Sigmoid colon (tissue), 7 donors: ENCODE results near the gene RAF1. TPM values are rescaled to one million over a fixed set of nuclear protein-coding genes. Genes with fewer than 3 reads are reported as not detected.
"Not testable (repeated sequence)": the region's sequence is repeated elsewhere in the genome, so short reads cannot be mapped to it uniquely, and the experiment has no call there.

Experiments
- DNase-seq: peaks from one replicate; pipeline ENCODE4 v3.0.0-alpha.2; 2019
- H3K27ac ChIP-seq, 4 donors: fragments of 200-600 bp; sonication (generic); one replicate each; pipeline ENCODE4 v1.5.1; 2016 to 2019; ENCODE audit warnings: mild to moderate bottlenecking in 1 of 4
- H3K27me3 ChIP-seq, 3 donors: fragments of 200-600 bp; sonication (generic); one replicate each; pipeline ENCODE4 v1.5.1; 2019; ENCODE audit warnings: mild to moderate bottlenecking in 1 of 3
- H3K36me3 ChIP-seq, 4 donors: fragments of 200-600 bp; sonication (generic); one replicate each; pipeline ENCODE4 v1.5.1; 2016 to 2019
- H3K4me1 ChIP-seq, 4 donors: fragments of 200-600 bp; sonication (generic); one replicate each; pipeline ENCODE4 v1.5.1; 2017 to 2019
- H3K4me3 ChIP-seq, 4 donors: fragments of 200-600 bp; sonication (generic); one replicate each; pipeline ENCODE4 v1.5.1; 2017 to 2019; ENCODE audit warnings: mild to moderate bottlenecking in 2 of 4, moderate library complexity in 1 of 4
- H3K9me3 ChIP-seq, 4 donors: fragments of 200-600 bp in 3 of 4; sonication (generic) in 3 of 4; one replicate each; pipeline versions ENCODE4 v1.5.1 to v1.6.1; 2013 to 2019
- EP300 ChIP-seq, 4 donors: sonication (generic); formaldehyde crosslinking; IDR thresholded peaks; one replicate each; pipeline ENCODE4 v1.6.1; 2017; ENCODE audit warnings: antibody characterized with exemption in 4 of 4
- POLR2A ChIP-seq, 2 donors: fragments of 450-650 bp; IDR thresholded peaks; one replicate each; pipeline ENCODE4 v1.6.1; 2016; ENCODE audit warnings: antibody characterized with exemption in 2 of 2, mild to moderate bottlenecking in 2 of 2, moderate library complexity in 2 of 2
- POLR2AphosphoS5 ChIP-seq, 4 donors: sonication (generic); formaldehyde crosslinking; IDR thresholded peaks; one replicate each; pipeline ENCODE4 v1.6.1; 2017; ENCODE audit warnings: antibody characterized with exemption in 4 of 4
- WGBS, 2 donors: extraction: QIAGEN DNeasy Blood & Tissue Kit; methylation state at CpG; one replicate each; pipeline ENCODE4 v1.1.7; 2013; 5-methylcytosine and 5-hydroxymethylcytosine counted together
- intact Hi-C: fragments of 100-400 bp; cut with DNase I; formaldehyde crosslinking; loops from one replicate; pipeline ENCODE4 v1.15.1; 2023
- polyA plus RNA-seq, 3 donors: library from polyadenylated mRNA; stranded (reverse); fragments of 200-250 nt; gene quantifications; one replicate each; pipeline ENCODE4 v1.2.3, GENCODE V29; 2013
- total RNA-seq, 4 donors: library from RNA; depleted of rRNA; stranded (reverse); fragments of >200 nt; gene quantifications; one replicate each; pipeline ENCODE4 v1.1.0, GENCODE V29; 2016
- TF ChIP-seq, protein P1 (sequence below), 4 experiments: fragments of 450-650 bp in 3 of 4; fragments of 200-600 bp in 1 of 4; IDR thresholded peaks; one replicate each; pipeline ENCODE4 v1.5.1; 2016 to 2019; ENCODE audit warnings: antibody characterized with exemption in 4 of 4, mild to moderate bottlenecking in 3 of 4, moderate library complexity in 2 of 4
- donor health status: healthy with polysubstance abuse.
- donor health status: Bipolar disorder and iron deficiency.
- donor health status: healthy.

The RAF1 gene
- total and polyA plus RNA-seq, 7 donors = 45.0 to 101 (median 83.8) TPM

DNA sequence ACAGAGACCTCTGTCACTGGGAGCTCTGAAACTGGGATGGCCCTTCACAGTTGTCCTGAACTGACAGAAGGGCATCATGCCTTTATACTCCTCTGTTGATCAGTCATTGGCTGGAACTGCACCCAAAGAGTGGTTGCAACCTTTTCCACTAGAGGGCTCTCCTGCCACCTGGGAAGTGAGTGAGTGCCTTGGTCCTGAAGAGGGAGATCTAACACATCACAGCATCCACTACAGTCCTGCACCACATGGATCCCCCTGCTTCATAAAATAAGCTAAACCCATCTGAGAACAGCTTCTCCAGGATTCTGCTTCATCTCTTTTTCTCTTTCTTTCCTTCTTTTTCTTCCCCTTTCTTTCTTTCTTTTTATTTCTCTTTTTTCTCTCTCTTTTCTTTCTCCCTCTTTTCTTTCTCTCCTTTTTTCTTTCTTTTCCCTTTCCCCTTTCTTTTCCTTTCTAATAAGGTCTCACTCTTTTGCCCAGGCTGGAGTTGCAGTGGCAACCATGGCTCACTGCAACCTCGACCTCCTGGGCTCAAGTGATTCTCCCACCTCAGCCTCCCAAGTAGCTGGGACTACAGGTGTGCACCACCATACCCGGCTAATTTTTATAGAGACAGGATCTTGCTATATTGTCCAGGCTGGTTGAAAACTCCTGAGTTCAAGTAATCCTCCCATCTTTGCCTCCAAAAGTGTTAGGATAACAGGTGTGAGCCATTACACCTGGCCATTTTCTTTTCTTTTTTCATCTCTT is 42.8 kb upstream of the RAF1 start:
- H3K27me3 ChIP-seq = no peaks in the 10 kb centered on the region
- WGBS, 2 donors = 80 to 90% methylated on average over 2 of the region's 2 CpGs
- intact Hi-C loops = no loop called here
- no peaks in the 10 kb centered on the region for H3K4me1 ChIP-seq
- no peak for TF ChIP-seq EP300 (IDR thresholded peaks at IDR 0.05)
- TF ChIP-seq, protein P1, sequence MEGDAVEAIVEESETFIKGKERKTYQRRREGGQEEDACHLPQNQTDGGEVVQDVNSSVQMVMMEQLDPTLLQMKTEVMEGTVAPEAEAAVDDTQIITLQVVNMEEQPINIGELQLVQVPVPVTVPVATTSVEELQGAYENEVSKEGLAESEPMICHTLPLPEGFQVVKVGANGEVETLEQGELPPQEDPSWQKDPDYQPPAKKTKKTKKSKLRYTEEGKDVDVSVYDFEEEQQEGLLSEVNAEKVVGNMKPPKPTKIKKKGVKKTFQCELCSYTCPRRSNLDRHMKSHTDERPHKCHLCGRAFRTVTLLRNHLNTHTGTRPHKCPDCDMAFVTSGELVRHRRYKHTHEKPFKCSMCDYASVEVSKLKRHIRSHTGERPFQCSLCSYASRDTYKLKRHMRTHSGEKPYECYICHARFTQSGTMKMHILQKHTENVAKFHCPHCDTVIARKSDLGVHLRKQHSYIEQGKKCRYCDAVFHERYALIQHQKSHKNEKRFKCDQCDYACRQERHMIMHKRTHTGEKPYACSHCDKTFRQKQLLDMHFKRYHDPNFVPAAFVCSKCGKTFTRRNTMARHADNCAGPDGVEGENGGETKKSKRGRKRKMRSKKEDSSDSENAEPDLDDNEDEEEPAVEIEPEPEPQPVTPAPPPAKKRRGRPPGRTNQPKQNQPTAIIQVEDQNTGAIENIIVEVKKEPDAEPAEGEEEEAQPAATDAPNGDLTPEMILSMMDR (IDR thresholded peaks at IDR 0.05) = peak in 3 of 4 experiments; percentile 19 to 54 (median 39)
- no peak for TF ChIP-seq POLR2AphosphoS5 (IDR thresholded peaks at IDR 0.05)
- TF ChIP-seq POLR2A (IDR thresholded peaks at IDR 0.05) = no peak
- H3K27ac ChIP-seq = no peak overlapping the region
- H3K36me3 ChIP-seq = no peaks in the 10 kb centered on the region
- H3K9me3 ChIP-seq = no peaks in the 10 kb centered on the region
- DNase-seq = no peak
- no peak overlapping the region for H3K4me3 ChIP-seq

DNA sequence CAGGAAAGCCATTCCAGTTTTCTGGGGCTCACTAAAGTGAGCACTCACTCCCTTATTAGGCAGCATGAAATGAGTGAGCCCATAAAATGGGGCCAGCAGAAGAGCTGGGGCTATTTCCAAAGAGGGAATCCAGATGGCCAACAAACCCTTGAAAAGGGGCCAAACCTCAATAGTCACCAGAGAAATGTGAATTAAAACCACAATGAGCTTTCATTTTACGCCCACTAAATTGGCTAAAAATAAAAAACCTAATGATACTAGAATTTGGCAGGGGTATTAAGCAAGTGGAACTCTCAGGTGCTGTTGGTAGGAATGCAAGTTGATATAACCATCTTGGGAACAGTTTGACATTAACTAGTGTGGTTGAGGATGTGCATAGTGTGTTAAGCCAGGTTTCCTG is 42.1 kb upstream of the RAF1 start:
- Histone ChIP-seq H3K27ac (no peak overlapping the region), H3K27me3 (no peaks in the 10 kb centered on the region), H3K4me1 (no peaks in the 10 kb centered on the region), H3K9me3 (no peaks in the 10 kb centered on the region), H3K36me3 (no peaks in the 10 kb centered on the region), H3K4me3 (no peak overlapping the region)
- TF ChIP-seq, protein P1 (IDR thresholded peaks at IDR 0.05) = no peak
- TF ChIP-seq EP300 (IDR thresholded peaks at IDR 0.05) (no peak), POLR2AphosphoS5 (IDR thresholded peaks at IDR 0.05) (no peak), POLR2A (IDR thresholded peaks at IDR 0.05) (no peak)
- 77 to 96% methylated on average over 1 of the region's 1 CpG for WGBS, 2 donors
- intact Hi-C loops = no loop called here
- no peak for DNase-seq

DNA sequence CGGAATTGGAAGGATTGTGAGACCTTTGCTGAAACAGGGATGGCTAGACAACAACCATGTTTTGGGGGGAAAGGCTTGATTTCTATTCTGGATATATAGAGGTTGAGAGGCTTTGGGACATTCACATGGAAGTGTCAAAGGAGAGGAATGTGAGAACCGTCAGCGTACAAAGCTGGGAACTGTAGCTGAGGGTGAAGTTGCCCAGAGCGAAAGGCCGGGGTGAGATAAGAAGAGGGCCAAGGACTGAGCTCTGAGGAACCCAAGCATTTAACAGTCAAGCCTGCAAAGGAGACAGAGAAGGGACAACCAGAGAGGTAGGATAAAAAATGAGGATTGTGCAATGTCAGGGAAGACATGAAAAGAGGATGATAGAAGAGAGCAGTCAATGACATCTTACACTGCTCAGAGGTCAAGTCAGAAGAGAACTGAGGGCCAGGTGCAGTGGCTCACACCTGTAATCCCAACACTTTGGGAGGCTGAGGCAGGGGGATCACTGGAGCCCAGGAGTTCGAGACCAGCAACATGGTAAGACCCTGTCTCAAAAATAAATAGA is 41.5 kb upstream of the RAF1 start:
- H3K27ac ChIP-seq = no peak overlapping the region
- no peaks in the 10 kb centered on the region for H3K27me3 ChIP-seq
- no peaks in the 10 kb centered on the region for H3K36me3 ChIP-seq
- no peak for DNase-seq
- no peaks in the 10 kb centered on the region for H3K4me1 ChIP-seq
- 95 to 96% methylated on average over 6 of the region's 6 CpGs for WGBS, 2 donors
- no peak overlapping the region for H3K4me3 ChIP-seq
- H3K9me3 ChIP-seq = no peaks in the 10 kb centered on the region
- intact Hi-C loops = no loop called here
- TF ChIP-seq, protein P1 (IDR thresholded peaks at IDR 0.05) = no peak
- no peak for TF ChIP-seq POLR2AphosphoS5 (IDR thresholded peaks at IDR 0.05)

DNA sequence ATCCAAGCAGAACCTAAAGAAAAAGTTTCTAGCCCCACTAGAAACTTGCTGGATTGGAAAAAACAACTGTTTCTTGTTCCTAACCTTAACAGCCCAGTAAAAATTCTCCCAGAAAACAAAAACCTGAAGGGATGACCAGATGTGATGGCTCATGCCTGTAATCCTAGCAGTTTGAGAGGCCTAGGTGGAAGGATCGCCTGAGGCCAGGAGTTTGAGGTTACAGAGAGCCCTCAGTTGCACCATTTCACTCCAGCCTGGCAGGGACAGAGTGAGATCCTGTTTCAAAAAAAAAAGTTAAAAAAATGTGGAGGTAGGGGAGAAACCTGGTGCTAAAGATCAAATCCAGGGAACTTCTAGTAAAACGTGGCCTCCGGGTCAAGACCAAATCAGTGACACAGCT is 38.6 kb upstream of the RAF1 start:
- H3K27me3 ChIP-seq = no peaks in the 10 kb centered on the region
- no peak overlapping the region for H3K27ac ChIP-seq
- intact Hi-C loops = no loop called here
- no peaks in the 10 kb centered on the region for H3K36me3 ChIP-seq
- no peak for DNase-seq
- H3K4me3 ChIP-seq = no peak overlapping the region
- WGBS, 2 donors = 89 to 92% methylated on average over 3 of the region's 3 CpGs
- no peaks in the 10 kb centered on the region for H3K9me3 ChIP-seq
- TF ChIP-seq, protein P1 (IDR thresholded peaks at IDR 0.05) = no peak
- no peak for TF ChIP-seq EP300 (IDR thresholded peaks at IDR 0.05)
- TF ChIP-seq POLR2AphosphoS5 (IDR thresholded peaks at IDR 0.05) = no peak
- no peak for TF ChIP-seq POLR2A (IDR thresholded peaks at IDR 0.05)
- H3K4me1 ChIP-seq = no peaks in the 10 kb centered on the region

DNA sequence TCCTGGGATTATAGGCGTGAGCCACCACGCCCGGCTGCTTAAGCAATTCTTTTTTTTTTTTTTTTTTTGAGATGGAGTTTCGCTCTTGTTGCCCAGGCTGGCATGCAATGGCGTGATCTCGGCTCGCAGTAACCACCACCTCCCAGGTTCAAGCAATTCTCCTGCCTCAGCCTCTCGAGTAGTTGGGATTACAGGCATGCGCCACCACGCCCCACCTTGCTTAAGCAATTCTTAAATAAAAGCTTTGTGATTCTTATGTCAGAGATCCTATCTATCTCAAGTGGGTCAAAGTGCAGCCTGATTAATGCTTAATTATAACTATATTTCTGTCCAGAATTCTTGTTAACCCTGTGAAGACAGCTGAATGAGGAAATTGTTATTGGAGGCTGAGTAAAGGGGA is 37.7 kb upstream of the RAF1 start:
- H3K4me1 ChIP-seq, H3K27ac ChIP-seq, intact Hi-C loops, DNase-seq, H3K36me3 ChIP-seq, H3K9me3 ChIP-seq, H3K4me3 ChIP-seq, H3K27me3 ChIP-seq: not testable (repeated sequence)
- WGBS, 2 donors = 48 to 88% methylated on average over 10 of the region's 10 CpGs
